ENCODE measurements around the gene DNAH3.
"Not testable (repeated sequence)": the region's sequence is repeated elsewhere in the genome, so short reads cannot be mapped to it uniquely, and the experiment has no call there.

Gene DNAH3

DNA sequence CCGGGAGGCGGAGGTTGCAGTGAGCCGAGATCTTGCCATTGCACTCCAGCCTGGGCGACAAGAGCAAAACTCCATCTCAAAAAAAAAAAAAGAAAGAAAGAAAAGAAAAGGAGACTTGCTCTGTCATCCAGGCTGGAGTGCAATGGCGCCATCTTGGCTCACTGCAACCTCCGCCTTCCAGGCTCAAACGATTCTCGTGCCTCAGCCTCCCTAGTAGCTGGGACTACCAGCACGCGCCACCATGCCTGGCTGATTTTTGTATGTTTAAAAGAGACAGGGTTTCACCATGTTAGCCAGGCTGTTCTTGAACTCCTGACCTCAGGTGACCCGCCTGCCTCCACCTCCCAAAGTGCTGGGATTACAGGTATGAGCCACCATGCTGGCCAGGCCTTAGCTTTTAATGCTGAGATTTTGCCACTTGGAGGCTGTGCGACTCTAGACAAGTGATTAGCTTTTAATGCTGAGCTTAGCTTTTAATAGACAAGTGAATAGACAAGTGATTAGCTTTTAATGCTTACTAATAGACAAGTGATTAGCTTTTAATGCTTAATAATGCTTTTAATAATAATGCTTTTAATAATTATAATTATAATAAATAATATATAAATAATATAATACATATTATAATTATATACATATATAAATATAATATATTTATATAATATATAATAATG is 17.4 kb upstream of the DNAH3 start:
- DNase-seq = no peak

DNA sequence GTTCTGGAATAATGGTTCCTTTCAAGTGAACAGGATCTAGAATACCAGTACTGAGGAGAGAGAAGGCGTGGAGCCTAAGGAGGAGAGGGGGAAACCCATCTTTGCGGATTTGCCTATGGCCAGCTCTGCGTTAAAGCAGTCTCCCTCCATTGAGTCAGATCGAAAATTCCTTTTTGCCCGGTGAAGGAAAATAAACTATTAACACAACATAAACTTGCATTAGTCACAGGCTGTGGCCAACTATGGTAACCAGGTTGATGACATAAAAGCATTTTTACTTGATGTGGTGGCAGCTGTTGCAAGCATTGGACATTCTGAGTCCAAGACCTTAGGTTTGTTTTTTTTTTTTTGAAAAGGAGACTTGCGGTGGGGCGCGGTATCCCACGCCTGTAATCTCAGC is 16.7 kb upstream of the DNAH3 start:
- DNase-seq = no peak

DNA sequence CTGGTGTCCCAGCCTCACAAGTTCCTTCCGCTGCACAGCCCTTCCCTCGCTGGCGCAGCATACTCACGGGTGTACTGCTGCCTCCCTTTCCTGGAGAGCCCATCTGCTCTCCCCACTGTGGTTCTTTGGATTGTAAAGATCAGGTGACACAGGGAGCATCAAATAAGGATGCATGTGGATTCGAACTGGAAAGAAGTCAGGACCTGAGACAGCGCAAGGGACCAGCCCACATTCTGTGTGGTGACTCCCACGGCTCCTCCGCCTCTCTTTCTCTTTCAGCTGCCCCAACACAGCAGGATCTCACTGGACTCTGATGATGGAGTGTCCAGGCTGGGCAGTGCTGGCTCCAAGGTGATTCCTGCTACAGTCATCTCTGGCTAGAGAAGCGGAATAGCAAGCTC is 15.9 kb upstream of the DNAH3 start:
- no peak for DNase-seq

DNA sequence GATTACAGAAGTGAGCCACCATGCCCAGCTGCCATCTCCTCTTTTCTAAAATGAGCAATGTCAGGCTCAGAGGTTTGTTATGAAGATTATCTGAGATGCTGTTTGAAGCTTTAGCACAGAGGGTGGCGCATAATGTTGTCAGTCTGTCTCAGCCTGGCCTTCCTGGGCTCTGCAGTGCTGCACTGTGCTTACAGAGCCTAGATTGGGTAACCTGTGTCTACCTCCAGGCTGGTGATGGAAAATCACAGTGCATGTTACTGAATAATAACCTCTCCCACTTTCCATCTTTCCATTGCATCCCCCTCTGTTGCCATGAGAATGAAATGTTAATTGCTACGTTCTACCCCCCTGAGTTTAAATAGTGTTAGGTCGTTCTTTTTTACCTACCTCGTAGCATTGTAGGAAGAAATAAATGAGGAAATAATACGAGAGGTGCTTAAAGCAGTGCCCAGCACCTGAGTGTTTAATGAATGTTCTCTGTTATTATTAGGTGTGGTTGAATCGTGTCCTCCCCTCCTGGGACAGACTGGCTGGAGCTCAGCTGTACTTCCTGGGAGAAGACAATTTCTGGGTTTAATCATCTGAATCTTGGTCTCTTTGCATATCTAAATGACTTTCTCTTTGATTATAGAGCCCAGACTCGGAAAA is 14.0 kb upstream of the DNAH3 start:
- DNase-seq = no peak

DNA sequence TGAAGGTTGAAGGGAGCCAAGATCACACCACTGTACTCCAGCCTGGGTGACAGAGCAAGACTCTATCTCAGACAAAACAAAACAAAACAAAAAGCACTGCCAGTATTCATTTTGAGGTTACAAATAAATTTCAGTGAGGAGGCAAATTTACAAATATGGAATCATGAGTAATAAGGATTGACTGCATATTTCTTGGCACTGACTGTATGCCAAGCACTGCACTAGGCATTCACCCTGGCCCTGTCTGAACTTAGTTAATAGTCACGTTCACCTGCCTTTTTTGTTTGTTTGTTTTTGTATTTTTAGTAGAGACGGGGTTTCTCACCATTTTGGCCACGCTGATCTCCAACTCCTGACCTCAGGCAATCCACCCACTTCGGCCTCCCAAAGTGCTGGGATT is 12.9 kb upstream of the DNAH3 start:
- DNase-seq = no peak

DNA sequence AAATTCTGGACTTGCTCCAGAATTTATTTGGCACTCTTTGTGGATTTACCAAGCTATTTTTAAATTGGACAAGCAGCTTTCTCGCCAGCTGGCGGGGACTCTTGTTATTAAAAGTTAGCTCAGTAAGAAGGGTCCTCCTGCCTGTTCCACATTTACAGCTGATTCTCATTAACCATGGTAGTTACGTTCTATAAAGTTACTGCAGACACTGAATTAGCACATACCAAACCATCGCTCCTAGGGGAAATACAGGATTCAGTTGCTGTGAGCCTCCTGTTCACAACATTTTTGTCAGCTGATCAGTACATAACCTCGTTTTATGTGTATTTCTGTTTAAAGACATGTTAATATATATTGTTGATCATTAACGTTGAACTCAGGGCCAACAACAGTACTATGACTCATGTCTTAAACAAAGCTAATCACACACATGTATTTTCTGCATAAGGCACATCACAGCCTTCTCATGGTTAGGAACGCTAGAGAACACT is 12.1 kb upstream of the DNAH3 start:
- no peak for DNase-seq

DNA sequence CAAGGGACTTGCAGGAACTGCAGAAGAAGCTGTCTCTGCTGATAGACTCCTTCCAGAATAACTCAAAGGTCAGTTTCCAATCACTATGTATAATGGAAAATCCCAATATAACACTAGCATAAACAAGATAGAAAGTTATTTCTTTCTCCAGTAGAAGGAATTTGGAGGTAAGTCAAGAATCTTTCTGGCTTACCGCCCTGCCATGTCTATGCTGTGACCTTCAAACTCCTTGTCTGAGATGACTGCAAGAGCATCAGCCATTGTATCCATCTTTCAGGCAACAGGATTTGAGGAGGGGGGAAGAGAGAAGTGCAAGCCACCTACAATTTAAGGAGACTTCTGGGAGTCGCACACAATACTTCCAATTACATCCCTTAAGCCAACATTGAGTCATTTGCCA is 10.6 kb upstream of the DNAH3 start:
- DNase-seq = no peak

DNA sequence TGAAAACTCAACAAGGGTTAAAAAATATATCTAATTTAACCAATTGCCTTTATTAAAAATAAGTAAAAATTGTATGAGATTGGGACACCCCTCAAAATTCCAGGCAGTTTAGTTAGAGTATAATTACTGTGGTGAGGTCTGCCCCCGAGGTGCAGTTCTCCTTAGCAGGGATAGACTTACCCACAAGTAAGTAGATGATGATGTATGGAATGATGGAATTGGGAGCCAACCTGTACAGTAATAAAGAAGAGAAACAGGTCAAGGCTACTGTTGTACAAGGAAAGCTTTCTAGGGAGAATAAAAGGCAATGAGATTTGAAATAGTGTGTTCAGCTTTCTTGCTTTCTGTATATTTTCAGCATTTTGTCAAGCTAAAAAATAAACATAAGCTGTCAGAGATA is 9.6 kb upstream of the DNAH3 start:
- DNase-seq = no peak

DNA sequence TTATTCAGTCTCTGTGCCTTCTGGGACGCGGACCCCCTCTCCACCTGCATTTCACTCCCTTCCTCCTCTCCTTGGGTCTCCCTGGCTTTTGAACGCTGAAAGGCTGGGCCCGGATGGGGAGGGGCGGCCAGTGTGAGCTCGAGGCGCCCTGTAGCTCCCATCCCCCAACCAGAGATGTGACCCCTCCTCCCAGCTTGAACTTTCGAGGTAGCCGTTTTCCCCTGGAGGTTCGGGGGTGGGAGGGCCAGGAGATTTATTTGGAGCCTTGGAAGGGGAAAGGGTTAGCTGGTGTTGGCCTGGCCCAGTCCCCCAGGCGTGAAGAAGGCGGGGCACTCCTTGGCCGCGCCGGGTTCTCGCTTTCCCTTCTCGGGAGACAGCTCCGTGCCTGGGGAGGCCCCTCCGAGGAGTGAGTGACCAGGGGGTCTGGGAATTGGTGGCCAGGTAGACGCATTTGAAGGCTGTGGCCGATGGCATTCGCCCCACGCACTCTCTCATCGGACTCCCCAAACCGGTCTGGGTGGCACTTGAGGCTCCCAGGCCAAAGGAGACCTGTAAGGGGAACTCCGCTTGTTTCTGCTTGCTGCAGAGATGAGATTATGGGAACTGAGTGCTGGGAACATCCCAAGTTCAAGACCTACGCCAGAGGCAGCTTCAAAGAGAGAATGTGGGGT is 8.8 kb upstream of the DNAH3 start:
- peak; percentile 10 for DNase-seq

DNA sequence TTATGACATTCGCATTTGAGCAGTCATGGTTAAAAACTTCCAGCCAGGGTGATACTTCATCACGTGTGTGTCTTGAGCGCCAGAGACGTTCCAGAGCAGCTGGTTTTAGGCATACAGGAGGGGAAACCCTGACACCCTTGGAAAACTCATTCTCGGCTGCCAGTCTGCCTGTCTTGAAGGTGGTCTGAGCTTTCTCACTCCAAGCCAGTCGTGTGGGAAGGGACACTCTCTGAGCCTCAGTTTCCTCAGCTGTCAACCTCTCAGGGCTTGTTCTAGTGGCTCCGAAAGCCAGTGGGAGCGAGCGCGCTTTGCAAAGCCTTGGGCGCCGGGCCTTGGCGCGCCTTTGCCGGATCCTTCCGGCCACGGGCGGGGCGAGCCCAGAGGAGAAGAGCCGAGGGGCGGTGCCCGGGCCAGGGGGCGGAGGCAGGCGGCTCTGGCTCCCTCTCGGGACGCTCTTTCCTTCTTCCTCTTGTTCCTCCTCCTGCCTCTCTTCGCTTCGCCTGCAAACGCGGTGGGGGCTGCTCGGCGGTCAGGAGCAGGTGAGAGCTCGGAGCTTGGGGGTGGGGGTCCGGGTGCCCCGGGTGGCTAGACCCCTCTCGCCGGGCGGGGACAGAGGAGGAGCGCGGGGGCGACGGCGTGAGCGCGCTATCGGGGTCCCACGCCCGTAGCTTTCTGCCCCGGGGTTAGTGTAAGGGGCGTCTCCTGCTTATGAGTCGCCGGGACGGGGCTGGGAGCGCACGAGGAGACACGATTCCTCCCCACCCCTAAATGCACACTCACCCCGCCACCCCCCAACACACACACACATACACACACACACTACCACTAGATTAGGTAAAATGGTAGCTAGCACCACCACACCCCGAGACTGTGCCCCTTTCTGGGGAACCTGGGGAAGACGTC is 7.8 kb upstream of the DNAH3 start, which contains the start of gene LDAF1:
LDAF1 (plus strand) TSS at position 467 of the 903 bp plus-strand sequence. CDS start 2,509 bp downstream, outside the sequence.
- DNase-seq = peak; percentile 78

DNA sequence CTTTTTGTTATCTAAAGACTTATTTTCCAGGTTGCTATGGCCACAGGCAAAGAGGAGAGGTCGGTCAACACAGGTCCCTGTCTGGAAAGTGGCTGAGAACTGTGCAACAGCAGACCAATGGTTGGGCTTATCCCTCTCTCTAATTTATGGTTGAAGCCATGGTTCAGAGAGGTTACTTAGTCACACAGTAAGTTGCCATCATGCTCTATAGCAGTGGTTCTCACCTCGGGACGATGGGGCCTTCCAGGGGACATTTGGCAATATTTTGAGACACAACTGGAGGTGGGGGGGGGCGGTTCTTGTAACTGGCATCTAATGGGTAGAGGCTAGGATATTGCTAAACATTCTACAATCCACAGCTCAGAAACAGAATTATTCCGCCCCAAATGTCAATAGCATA is 7.0 kb upstream of the DNAH3 start:
- no peak for DNase-seq

DNA sequence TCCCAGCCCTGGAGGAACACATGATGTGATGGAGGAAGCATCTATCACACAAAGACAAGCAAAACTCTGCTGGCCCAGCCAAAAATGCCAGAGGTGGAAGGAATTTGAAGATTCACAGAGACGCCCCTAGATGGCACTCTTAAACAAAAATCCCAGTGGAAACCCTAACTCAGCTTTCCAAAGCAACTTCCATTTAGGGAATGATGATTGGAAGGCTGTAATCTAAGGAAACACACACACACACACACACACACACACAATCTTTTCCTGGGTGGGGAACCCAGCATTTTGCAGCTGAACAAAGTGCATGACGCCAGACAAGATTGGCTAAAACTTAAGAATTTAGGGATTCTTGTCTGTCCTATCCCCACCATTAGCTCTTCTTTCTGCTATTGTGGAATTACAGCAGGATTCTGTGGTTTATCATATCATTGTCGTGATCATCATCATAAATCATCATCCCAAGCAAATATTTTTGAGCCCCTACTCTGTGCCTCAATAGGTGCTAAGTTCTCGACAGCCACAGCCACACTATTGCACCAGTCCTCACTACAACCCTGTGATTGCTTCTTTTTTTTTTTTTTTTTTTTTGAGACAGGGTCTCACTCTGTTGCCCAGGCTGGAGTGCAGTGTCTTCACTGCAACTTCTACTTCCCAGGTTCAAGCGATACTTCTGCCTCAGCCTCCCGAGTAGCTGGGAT is 6.3 kb upstream of the DNAH3 start:
- DNase-seq = peak; percentile 4

DNA sequence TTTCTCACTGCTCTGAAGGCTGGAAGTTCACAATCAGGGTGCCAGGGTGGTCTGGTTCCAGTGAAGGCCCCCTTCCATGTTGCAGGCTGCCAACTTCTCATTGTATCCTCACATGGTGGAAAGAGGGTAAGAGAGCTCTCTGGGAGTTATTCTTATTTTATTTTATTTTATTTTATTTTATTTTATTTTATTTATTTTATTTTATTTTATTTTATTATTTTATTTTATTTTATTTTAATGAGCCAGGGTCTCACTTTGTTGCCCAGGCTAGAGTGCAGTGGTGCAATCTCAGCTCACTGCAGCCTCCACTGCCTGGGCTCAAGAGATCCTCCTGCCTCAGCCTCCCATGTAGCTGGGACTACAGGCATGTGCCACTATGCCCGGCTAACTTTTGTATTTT is 5.4 kb upstream of the DNAH3 start:
- DNase-seq = not testable (repeated sequence)

DNA sequence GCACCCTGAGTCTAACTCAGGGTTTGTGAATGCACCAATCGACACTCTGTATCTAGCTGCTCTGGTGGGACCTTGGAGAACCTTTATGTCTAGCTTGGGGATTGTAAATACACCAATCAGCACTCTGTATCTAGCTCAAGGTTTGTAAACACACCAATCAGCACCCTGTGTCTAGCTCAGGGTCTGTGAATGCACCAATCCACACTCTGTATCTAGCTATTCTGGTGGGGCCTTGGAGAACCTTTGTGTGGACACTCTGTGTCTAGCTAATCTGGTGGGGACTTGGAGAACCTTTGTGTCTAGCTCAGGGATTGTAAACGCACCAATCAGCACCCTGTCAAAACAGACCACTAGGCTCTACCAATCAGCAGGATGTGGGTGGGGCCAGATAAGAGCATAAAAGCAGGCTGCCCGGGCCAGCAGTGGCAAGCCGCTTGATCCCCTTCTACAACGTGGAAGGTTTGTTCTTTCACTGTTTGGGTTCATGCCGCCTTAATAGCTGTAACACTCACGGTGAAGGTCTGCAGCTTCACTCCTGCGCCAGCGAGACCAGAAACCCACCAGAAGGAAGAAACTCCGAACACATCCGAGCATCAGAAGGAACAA is 2.6 kb upstream of the DNAH3 start:
- DNase-seq = not testable (repeated sequence)

DNA sequence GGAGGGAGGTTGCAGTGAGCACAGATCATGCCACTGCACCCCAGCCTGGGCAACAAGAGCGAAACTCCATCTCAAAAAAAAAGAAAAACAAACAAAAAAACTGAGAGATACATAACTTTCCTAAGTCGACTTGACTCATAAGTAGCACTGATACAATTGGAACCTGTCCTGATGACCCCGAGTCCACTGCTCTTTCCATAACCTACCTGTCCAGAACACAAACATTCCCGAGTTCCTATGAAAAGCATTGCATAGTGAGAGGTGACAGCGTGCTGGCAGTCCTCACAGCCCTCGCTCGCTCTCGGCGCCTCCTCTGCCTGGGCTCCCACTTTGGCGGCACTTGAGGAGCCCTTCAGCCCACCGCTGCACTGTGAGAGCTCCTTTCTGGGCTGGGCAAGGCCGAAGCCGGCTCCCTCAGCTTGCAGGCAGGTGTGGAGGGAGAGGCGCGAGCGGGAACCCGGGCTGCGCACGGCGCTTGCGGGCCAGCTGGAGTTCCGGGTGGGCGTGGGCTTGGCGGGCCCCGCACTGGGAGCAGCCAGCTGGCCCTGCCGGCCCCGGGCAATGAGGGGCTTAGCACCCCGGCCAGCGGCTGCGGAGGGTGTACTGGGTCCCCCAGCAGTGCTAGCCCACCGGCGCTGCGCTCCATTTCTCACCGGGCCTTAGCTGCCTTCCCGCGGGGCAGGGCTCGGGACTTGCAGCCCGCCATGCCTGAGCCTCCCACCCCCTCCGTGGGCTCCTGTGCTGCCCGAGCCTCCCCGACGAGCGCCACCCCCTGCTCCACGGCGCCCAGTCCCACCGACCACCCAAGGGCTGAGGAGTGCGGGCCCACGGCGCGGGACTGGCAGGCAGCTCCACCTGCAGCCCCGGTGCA is 1.7 kb upstream of the DNAH3 start:
- not testable (repeated sequence) for DNase-seq

DNA sequence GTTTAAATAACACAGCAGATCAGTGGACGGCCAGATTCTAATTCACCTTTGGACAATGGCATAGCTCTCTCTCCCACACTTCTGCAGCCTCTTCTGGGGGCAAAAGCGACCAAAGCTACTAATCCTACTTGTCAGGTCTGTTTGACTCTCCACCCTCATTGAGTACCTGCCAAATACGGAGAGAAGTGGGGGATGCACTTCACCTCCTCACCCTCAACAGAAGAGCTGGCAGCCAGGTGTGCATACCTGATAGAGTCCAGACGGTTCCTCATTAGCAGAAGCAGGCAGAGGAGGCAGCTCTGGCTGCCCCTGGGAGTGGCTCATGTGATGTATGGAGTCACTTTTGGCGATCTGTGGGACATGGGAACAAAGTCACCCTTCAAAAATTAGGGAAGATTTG is 4.9 kb downstream of the DNAH3 start:
- no peak for DNase-seq

DNA sequence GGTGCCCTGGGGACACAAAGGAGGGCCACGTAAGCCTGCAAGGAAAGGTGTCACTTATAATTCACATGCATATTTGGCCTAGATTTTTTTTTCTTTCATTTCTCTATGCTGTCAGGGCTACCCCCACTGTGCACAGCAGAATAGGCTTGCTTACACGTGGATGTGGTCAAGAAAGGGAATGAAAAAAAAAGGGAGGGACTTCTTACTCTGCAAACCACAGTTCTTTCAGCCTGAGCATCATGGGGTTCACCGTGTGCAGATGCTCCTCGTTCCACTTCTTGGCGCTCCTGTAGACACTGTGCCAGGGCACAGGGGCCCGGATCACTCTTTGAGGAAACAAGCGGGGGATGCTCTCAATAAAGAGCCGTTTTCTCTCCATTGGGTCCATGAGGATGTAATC is 16.6 kb downstream of the DNAH3 start:
- no peak for DNase-seq

DNA sequence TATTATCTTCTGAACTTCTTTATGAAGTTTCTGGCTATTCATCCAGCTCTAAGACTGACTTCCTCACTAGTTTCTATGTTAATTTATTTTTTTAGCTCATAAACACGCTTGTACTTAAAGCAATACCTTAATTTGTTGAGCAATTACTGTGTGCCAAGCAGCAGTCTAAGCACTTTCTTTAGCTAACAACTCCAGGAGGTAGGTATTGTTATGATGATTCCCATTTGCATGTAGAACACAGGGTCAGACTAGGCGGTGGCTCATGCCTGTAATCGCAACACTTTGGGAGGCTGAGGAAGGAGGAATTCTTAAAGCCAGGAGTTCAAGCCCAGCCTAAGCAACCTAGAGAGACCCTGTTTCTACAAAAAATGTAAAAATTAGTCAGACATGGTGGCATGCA is 19.8 kb downstream of the DNAH3 start:
- no peak for DNase-seq

DNA sequence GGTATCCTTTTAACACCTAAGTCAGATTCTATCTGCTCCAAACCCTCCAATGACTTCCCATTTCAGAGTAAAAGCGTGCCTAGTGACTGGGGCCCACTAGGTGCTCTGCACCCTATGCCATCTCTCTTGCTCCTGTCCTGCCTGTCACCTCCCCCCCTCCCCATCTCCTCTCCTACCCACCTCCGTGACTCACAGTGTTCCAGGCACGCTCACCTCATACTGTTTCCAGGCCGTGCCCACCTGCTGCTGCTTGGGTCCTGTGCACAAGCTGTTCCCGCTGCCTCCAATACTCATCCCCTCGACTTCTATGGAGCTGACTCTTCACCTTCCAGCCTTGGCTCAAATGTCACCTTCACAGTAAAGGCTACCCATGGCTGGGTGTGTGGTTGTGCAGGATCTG is 21.7 kb downstream of the DNAH3 start:
- DNase-seq = no peak

DNA sequence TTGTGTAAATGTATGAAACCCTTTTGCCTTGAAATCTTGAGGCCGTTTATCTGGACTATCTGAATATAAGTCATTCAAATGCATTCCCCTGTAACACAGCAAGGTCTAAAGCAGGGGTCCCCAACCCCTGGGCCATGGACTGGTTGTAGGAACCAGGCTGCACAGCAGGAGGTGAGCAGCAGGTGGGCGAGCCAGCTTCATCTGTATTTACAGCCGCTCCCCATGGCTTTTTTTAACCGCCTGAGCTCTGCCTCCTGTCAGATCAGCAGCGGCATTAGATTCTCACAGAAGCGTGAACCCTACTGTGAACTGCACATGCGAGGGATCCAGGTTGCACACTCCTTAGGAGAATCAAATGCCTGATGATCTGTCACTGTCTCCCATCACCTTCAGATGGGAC is 24.1 kb downstream of the DNAH3 start:
- no peak for DNase-seq

DNA sequence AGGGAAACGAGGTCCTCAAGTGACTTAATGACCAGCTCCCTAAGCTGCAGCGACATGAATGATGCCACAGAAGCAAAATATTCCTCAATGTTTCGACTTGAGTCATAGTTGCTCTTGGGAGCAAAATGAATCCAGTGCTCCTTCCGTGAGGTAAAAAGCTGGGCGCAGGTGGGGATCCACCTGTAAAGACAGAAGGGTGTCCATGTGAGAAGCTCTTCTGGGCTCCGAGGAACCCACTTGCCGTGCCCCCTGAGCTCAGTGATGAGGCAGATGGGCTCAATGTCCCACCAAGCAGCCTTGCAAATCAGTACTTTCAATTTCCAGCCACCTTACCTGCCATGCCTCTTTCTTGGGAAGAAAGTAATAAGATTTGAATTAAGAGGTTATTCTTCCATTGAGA is 25.5 kb downstream of the DNAH3 start:
- no peak for DNase-seq
